ENCODE results near the gene ICOS.

ICOS gene

GRCh38 chr2:203915256-203915655 is 21.3 kb upstream of the ICOS start:
- H2AFZ ChIP-seq (ENCODE audit: low read length), result no peak overlapping the region
- H3K4me3 ChIP-seq (ENCODE audit: low read depth, low read length, poor library complexity, severe bottlenecking), result no peak overlapping the region
- H3F3A ChIP-seq (ENCODE audit: insufficient read depth, low read length), result no peaks in the 10 kb centered on the region

GRCh38 chr2:203916756-203917155 is 19.8 kb upstream of the ICOS start:
- H4K20me1 ChIP-seq (ENCODE audit: insufficient read depth, low read length), result no peaks in the 10 kb centered on the region
- no peaks in the 10 kb centered on the region for H3F3A ChIP-seq (ENCODE audit: insufficient read depth, low read length)
- H2AFZ ChIP-seq (ENCODE audit: low read length), result no peak overlapping the region
- no peaks in the 10 kb centered on the region for H3K4me1 ChIP-seq (ENCODE audit: insufficient read depth, low read length, severe bottlenecking)
- no peak overlapping the region for H3K27ac ChIP-seq (ENCODE audit: low read depth, low read length, poor library complexity, severe bottlenecking)
- no peaks in the 10 kb centered on the region for H3K79me2 ChIP-seq (ENCODE audit: insufficient read depth, low read length)
- H3K36me3 ChIP-seq (ENCODE audit: insufficient read depth, low read length), result no peaks in the 10 kb centered on the region
- no peaks in the 10 kb centered on the region for H3K9me3 ChIP-seq (ENCODE audit: low read length)
- H3K4me2 ChIP-seq (ENCODE audit: low read length), result no peak overlapping the region
- no peak overlapping the region for H3K4me3 ChIP-seq (ENCODE audit: low read depth, low read length, poor library complexity, severe bottlenecking)
- H3K27me3 ChIP-seq (ENCODE audit: insufficient read depth, low read length), result no peaks in the 10 kb centered on the region
- H3K9me2 ChIP-seq (ENCODE audit: low read depth, low read length), result no peaks in the 10 kb centered on the region
- TF ChIP-seq CTCF (IDR thresholded peaks at IDR 0.05; ENCODE audit: low read length) (no peak), EZH2 (IDR thresholded peaks at IDR 0.05; ENCODE audit: borderline replicate concordance, low read length) (no peak)
- no peak overlapping the region for H3K9ac ChIP-seq (ENCODE audit: low read length)

More at GRCh38 chr2:203915256-203915655, 21.3 kb upstream of the ICOS start:
- no peak for TF ChIP-seq CTCF (IDR thresholded peaks at IDR 0.05; ENCODE audit: low read length)
- no peak for TF ChIP-seq EZH2 (IDR thresholded peaks at IDR 0.05; ENCODE audit: borderline replicate concordance, low read length)
- H3K9me2 ChIP-seq (ENCODE audit: low read depth, low read length), result no peaks in the 10 kb centered on the region
- H3K4me2 ChIP-seq (ENCODE audit: low read length), result no peak overlapping the region
- no peak overlapping the region for H3K9ac ChIP-seq (ENCODE audit: low read length)
- H3K27me3 ChIP-seq (ENCODE audit: insufficient read depth, low read length), result no peaks in the 10 kb centered on the region
- H3K36me3 ChIP-seq (ENCODE audit: insufficient read depth, low read length), result no peaks in the 10 kb centered on the region
- no peak overlapping the region for H3K27ac ChIP-seq (ENCODE audit: low read depth, low read length, poor library complexity, severe bottlenecking)
- no peaks in the 10 kb centered on the region for H3K79me2 ChIP-seq (ENCODE audit: insufficient read depth, low read length)
- no peaks in the 10 kb centered on the region for H3K9me3 ChIP-seq (ENCODE audit: low read length)
- H3K4me1 ChIP-seq (ENCODE audit: insufficient read depth, low read length, severe bottlenecking), result no peaks in the 10 kb centered on the region
- H4K20me1 ChIP-seq (ENCODE audit: insufficient read depth, low read length), result no peaks in the 10 kb centered on the region

- Histone ChIP-seq H3K4me2 (ENCODE audit: low read length) (no peak overlapping the region), H3K79me2 (ENCODE audit: insufficient read depth, low read length) (no peaks in the 10 kb centered on the region), H3K9me2 (ENCODE audit: low read depth, low read length) (no peaks in the 10 kb centered on the region; the same call in 1 of the 2 replicates), H3K36me3 (ENCODE audit: insufficient read depth, low read length) (no peaks in the 10 kb centered on the region), H3K27ac (ENCODE audit: low read depth, low read length, poor library complexity, severe bottlenecking) (no peak overlapping the region), H3K9ac (ENCODE audit: low read length) (no peak overlapping the region), H3K27me3 (ENCODE audit: insufficient read depth, low read length) (no peaks in the 10 kb centered on the region), H3K9me3 (ENCODE audit: low read length) (no peaks in the 10 kb centered on the region), H3K4me3 (ENCODE audit: low read depth, low read length, poor library complexity, severe bottlenecking) (no peak overlapping the region), H3K4me1 (ENCODE audit: insufficient read depth, low read length, severe bottlenecking) (no peaks in the 10 kb centered on the region), H4K20me1 (ENCODE audit: insufficient read depth, low read length) (no peaks in the 10 kb centered on the region), H3F3A (ENCODE audit: insufficient read depth, low read length) (no peaks in the 10 kb centered on the region), H2AFZ (ENCODE audit: low read length) (no peak overlapping the region)
- TF ChIP-seq CTCF (IDR thresholded peaks at IDR 0.05; ENCODE audit: low read length) (no peak), EZH2 (IDR thresholded peaks at IDR 0.05; ENCODE audit: borderline replicate concordance, low read length) (no peak)
Observed at GRCh38 chr2:203918264-203918663, 18.3 kb upstream of the ICOS start.

Measured in OCI-LY1 (cell line).